ENCODE data around the gene HAUS5.

HAUS5 gene

DNA sequence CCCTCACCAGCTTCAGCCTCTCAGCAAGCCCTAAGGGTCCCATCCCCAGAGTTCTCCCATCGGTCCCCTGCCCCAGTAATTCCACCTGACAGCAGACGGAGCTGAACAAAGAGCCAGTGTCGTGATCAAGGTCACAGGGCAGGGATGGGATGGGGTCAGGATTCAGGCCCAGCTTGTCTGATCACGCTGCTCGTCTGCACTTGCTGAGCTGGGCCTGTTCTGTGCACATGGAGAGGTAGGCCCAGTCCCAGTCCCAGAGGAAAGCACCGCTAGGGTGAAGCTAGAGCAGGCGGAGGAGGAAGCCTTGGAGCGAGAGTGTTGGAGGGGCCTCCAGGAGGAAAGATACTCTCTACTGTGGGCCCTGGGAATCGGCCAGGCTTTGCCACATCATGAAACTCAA, 9.2 kb downstream of the HAUS5 start:
- Histone ChIP-seq H3F3A (ENCODE audit: low read depth) (no peaks in the 10 kb centered on the region), H3K79me2 (ENCODE audit: insufficient read depth, low read length) (no peaks in the 10 kb centered on the region), H2AFZ (ENCODE audit: low read length) (no peak overlapping the region), H3K4me2 (ENCODE audit: low read depth, low read length, poor library complexity, severe bottlenecking) (no peak overlapping the region), H3K9me2 (replicated peaks; ENCODE audit: low read depth, low read length) (no peaks in the 10 kb centered on the region), H3K36me3 (ENCODE audit: insufficient read depth, low read length) (no peaks in the 10 kb centered on the region), H3K9ac (ENCODE audit: low read depth, low read length, poor library complexity, severe bottlenecking) (no peak overlapping the region), H3K4me1 (ENCODE audit: insufficient read depth, low read length, poor library complexity, severe bottlenecking) (no peaks in the 10 kb centered on the region), H3K4me3 (ENCODE audit: low read length, poor library complexity, severe bottlenecking) (no peak overlapping the region), H4K20me1 (ENCODE audit: insufficient read depth, low read length, poor library complexity, severe bottlenecking) (no peaks in the 10 kb centered on the region), H3K9me3 (ENCODE audit: insufficient read depth, low read depth, low read length) (no peaks in the 10 kb centered on the region), H3K27me3 (ENCODE audit: insufficient read depth, low read length, poor library complexity, severe bottlenecking) (no peaks in the 10 kb centered on the region)
- no peak for TF ChIP-seq EZH2phosphoT487 (IDR thresholded peaks at IDR 0.05; ENCODE audit: borderline replicate concordance)
- TF ChIP-seq, protein P1, sequence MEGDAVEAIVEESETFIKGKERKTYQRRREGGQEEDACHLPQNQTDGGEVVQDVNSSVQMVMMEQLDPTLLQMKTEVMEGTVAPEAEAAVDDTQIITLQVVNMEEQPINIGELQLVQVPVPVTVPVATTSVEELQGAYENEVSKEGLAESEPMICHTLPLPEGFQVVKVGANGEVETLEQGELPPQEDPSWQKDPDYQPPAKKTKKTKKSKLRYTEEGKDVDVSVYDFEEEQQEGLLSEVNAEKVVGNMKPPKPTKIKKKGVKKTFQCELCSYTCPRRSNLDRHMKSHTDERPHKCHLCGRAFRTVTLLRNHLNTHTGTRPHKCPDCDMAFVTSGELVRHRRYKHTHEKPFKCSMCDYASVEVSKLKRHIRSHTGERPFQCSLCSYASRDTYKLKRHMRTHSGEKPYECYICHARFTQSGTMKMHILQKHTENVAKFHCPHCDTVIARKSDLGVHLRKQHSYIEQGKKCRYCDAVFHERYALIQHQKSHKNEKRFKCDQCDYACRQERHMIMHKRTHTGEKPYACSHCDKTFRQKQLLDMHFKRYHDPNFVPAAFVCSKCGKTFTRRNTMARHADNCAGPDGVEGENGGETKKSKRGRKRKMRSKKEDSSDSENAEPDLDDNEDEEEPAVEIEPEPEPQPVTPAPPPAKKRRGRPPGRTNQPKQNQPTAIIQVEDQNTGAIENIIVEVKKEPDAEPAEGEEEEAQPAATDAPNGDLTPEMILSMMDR (conservative IDR thresholded peaks at IDR 0.05; ENCODE audit: low read length) = no peak

DNA sequence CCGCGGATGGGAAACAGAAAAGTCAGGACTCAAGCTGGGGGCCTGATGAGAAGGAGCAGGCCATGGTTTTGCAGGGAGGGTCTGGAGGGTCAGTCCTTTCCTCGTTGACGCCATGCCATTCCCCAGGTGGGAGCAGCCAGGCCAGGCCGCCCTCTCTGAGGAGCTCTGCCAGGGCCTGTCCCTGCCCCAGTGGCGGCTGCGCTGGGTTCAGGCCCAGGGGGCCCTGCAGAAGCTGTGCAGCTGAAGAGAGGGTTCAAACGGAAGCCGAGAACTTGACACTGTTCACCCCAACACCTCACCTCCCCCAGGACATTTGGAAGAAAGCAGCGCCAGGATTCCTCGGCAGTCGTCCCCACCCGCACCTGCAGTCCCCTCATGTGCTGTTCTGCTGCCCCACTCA, 10.2 kb downstream of the HAUS5 start:
- Histone ChIP-seq H2AFZ (ENCODE audit: low read length) (no peak overlapping the region), H3F3A (ENCODE audit: low read depth) (no peaks in the 10 kb centered on the region), H3K27me3 (ENCODE audit: insufficient read depth, low read length, poor library complexity, severe bottlenecking) (no peaks in the 10 kb centered on the region), H3K36me3 (ENCODE audit: insufficient read depth, low read length) (no peaks in the 10 kb centered on the region), H3K4me1 (ENCODE audit: insufficient read depth, low read length, poor library complexity, severe bottlenecking) (peaks cover 3% of the 10 kb centered on the region), H3K79me2 (ENCODE audit: insufficient read depth, low read length) (no peaks in the 10 kb centered on the region), H3K4me2 (ENCODE audit: low read depth, low read length, poor library complexity, severe bottlenecking) (no peak overlapping the region), H4K20me1 (ENCODE audit: insufficient read depth, low read length, poor library complexity, severe bottlenecking) (no peaks in the 10 kb centered on the region), H3K9me2 (replicated peaks; ENCODE audit: low read depth, low read length) (no peaks in the 10 kb centered on the region), H3K9me3 (ENCODE audit: insufficient read depth, low read depth, low read length) (no peaks in the 10 kb centered on the region), H3K9ac (ENCODE audit: low read depth, low read length, poor library complexity, severe bottlenecking) (no peak overlapping the region), H3K4me3 (ENCODE audit: low read length, poor library complexity, severe bottlenecking) (no peak overlapping the region)
- no peak for TF ChIP-seq EZH2phosphoT487 (IDR thresholded peaks at IDR 0.05; ENCODE audit: borderline replicate concordance)
- TF ChIP-seq, protein P1 (conservative IDR thresholded peaks at IDR 0.05; ENCODE audit: low read length) = no peak

DNA sequence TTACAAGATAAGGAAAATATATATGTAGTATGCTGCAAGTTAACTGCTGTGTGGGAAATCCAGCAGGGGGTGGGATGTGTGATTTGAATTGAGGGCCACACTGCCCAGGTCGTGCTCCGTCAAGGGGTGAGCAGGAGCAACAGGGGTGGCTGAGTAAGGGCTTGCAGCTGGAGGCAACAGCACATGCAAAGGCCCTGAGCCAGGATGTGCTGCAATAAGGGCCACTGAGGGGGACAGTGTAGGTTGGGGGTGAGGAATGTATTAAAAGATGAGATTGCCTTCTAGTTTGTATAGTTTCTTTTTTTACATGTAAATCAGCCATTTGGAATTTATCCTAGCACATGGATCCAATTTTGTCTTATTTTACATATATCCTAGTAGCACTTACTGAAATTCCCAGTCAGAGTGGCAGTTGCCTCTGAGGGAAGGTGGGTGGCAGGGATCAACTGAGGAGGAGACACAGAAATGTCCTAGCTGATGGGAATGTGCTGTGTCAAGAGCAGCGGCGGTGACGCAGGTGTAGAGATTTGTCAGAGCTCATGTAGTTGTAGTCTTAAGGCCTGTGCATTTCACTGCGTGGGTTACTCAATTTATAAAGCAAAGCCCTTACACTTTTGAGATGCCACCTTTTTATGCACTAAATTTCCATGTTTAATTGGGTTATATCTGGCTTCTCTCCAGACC, 10.9 kb downstream of the HAUS5 start:
- Histone ChIP-seq H3K79me2 (ENCODE audit: insufficient read depth, low read length) (no peaks in the 10 kb centered on the region), H4K20me1 (ENCODE audit: insufficient read depth, low read length, poor library complexity, severe bottlenecking) (no peaks in the 10 kb centered on the region), H3K36me3 (ENCODE audit: insufficient read depth, low read length) (no peaks in the 10 kb centered on the region), H3K9me2 (replicated peaks; ENCODE audit: low read depth, low read length) (no peaks in the 10 kb centered on the region), H3K4me3 (ENCODE audit: low read length, poor library complexity, severe bottlenecking) (no peak overlapping the region), H3K4me1 (ENCODE audit: insufficient read depth, low read length, poor library complexity, severe bottlenecking) (peaks cover 8% of the 10 kb centered on the region), H3K9ac (ENCODE audit: low read depth, low read length, poor library complexity, severe bottlenecking) (no peak overlapping the region), H3F3A (ENCODE audit: low read depth) (no peaks in the 10 kb centered on the region; the same call in 1 of the 2 replicates), H3K4me2 (ENCODE audit: low read depth, low read length, poor library complexity, severe bottlenecking) (no peak overlapping the region), H2AFZ (ENCODE audit: low read length) (no peak overlapping the region), H3K9me3 (ENCODE audit: insufficient read depth, low read depth, low read length) (no peaks in the 10 kb centered on the region), H3K27me3 (ENCODE audit: insufficient read depth, low read length, poor library complexity, severe bottlenecking) (no peaks in the 10 kb centered on the region)
- TF ChIP-seq, protein P1 (conservative IDR thresholded peaks at IDR 0.05; ENCODE audit: low read length) = no peak
- no peak for TF ChIP-seq EZH2phosphoT487 (IDR thresholded peaks at IDR 0.05; ENCODE audit: borderline replicate concordance)

All from Loucy (cell line).